ENCODE results near the gene PRDM7.

PRDM7 gene

GRCh38 chr16:90033387-90033786 is 43.7 kb downstream of the PRDM7 start:
- no peak for DNase-seq

GRCh38 chr16:90032674-90033331 is 44.3 kb downstream of the PRDM7 start:
- no peak for DNase-seq

GRCh38 chr16:90031931-90032673 is 45.0 kb downstream of the PRDM7 start:
- no peak for DNase-seq

- no peak for DNase-seq
Observed at GRCh38 chr16:90031186-90031930, 45.8 kb downstream of the PRDM7 start.

GRCh38 chr16:90028985-90029384 is 48.1 kb downstream of the PRDM7 start:
- DNase-seq, result no peak

GRCh38 chr16:90027611-90028010 is 49.5 kb downstream of the PRDM7 start:
- DNase-seq, result no peak

- DNase-seq, result no peak
Observed at GRCh38 chr16:90026135-90026534, 51.0 kb downstream of the PRDM7 start.

GRCh38 chr16:90023078-90023447 is 54.1 kb downstream of the PRDM7 start:
- DNase-seq, result no peak

- peak; percentile 72 for DNase-seq
Observed at GRCh38 chr16:90022209-90023077, 54.7 kb downstream of the PRDM7 start.

- no peak for DNase-seq
Observed at GRCh38 chr16:90020838-90021382, 56.2 kb downstream of the PRDM7 start.

- DNase-seq, result no peak
Observed at GRCh38 chr16:90020260-90020837, 56.8 kb downstream of the PRDM7 start.

- no peak for DNase-seq
Observed at GRCh38 chr16:90019543-90020259, 57.4 kb downstream of the PRDM7 start.

- DNase-seq, result no peak
Observed at GRCh38 chr16:90018652-90019542, 58.2 kb downstream of the PRDM7 start, which contains the start of gene DBNDD1. TSS of gene DBNDD1 (minus strand) at chr16:90019456. CDS start at chr16:90019341, 115 bp downstream.

GRCh38 chr16:90018297-90018651 is 58.9 kb downstream of the PRDM7 start:
- no peak for DNase-seq

- no peak for DNase-seq
Observed at GRCh38 chr16:90016339-90016950, 60.7 kb downstream of the PRDM7 start.

GRCh38 chr16:90015586-90016338 is 61.4 kb downstream of the PRDM7 start:
- DNase-seq, result no peak

GRCh38 chr16:90012991-90013745 is 64.0 kb downstream of the PRDM7 start:
- DNase-seq, result no peak

GRCh38 chr16:90011908-90012501 is 65.1 kb downstream of the PRDM7 start:
- DNase-seq, result no peak

All from DMS 273 treated with DMSO at 0.1 percent for 48 hours (cell line).